Measurements from ENCODE around the gene LPIN3. TPM values are rescaled to one million over a fixed set of nuclear protein-coding genes. Genes with fewer than 3 reads are reported as not detected.
"Not testable (repeated sequence)": the region's sequence is repeated elsewhere in the genome, so short reads cannot be mapped to it uniquely, and the experiment has no call there.

LPIN3 gene
- total and polyA plus RNA-seq, 2 donors (not counting 3 experiments of a cell fraction or from before 2014, with no cell fraction given): 2.1 to 3.0 TPM

- dilution Hi-C loops (cut with MboI; ENCODE audit: extremely low pct_ligation_motif_present, low sequenced_read_pairs): no loop called here
- H3K9ac ChIP-seq (replicated peaks; ENCODE audit: extremely low read depth, insufficient read depth, low read length): no peak overlapping the region
- ChIA-PET POLR2A (no interaction called here), CTCF (interaction anchor here (0.9 to 1.2 kb wide), 2 partner anchors 138 to 175 kb away, joined by 4 to 5 read pairs; no protein-coding TSS in a partner anchor)
- no peak for DNase-seq (ENCODE audit: low read depth, low spot score)
- no peaks in the 10 kb centered on the region for H4K20me1 ChIP-seq (replicated peaks; ENCODE audit: control insufficient read depth, extremely low read depth, insufficient read depth, low read length)
- no peaks in the 10 kb centered on the region for H3K9me1 ChIP-seq (replicated peaks; ENCODE audit: control insufficient read depth, extremely low read depth, insufficient read depth, low read length)
- H3K4me2 ChIP-seq (ENCODE audit: insufficient read depth, low read length): no peak overlapping the region
- no peak overlapping the region for H2AFZ ChIP-seq (ENCODE audit: low read depth, low read length)
- H3K79me2 ChIP-seq (ENCODE audit: control insufficient read depth, insufficient read depth, low read length): peaks cover 15% of the 10 kb centered on the region
- intact Hi-C loops (cut with micrococcal nuclease): no loop called here
- H3K27me3 ChIP-seq (ENCODE audit: control insufficient read depth in 2 of 2, insufficient read depth in 2 of 2, low read length in 2 of 2): no peaks in the 10 kb centered on the region
- H3K27ac ChIP-seq (ENCODE audit: insufficient read depth, low read depth, low read length): no peak overlapping the region
- peaks cover 1% of the 10 kb centered on the region for H3K4me1 ChIP-seq (ENCODE audit: control insufficient read depth, extremely low read depth, insufficient read depth, low read length)
- FAIRE-seq: no peak
- no peak for TF ChIP-seq GATA2 (IDR thresholded peaks at IDR 0.05; ENCODE audit: insufficient read depth, insufficient read length, low read depth, low read length)
- no peak for TF ChIP-seq CTCF (IDR thresholded peaks at IDR 0.05; ENCODE audit: extremely low read depth in 1 of 2, insufficient read depth in 1 of 2, low read depth in 1 of 2, low read length in 2 of 2)
- no peak for TF ChIP-seq JUN (IDR thresholded peaks at IDR 0.05; ENCODE audit: borderline replicate concordance, insufficient read depth, insufficient read length, low read depth)
- TF ChIP-seq MAX (IDR thresholded peaks at IDR 0.05; ENCODE audit: insufficient read depth, insufficient read length): no peak
- no peak for TF ChIP-seq FOS (IDR thresholded peaks at IDR 0.05; ENCODE audit: borderline replicate concordance, insufficient read depth, low read length)
- TF ChIP-seq POLR2AphosphoS5 (IDR thresholded peaks at IDR 0.05; ENCODE audit: insufficient read depth, low read depth, low read length): no peak
- TF ChIP-seq MYC (IDR thresholded peaks at IDR 0.05; ENCODE audit: low read depth, low read length): no peak
- no peak for TF ChIP-seq POLR2A (IDR thresholded peaks at IDR 0.05; ENCODE audit: low read depth, low read length)
- TF ChIP-seq EZH2 (IDR thresholded peaks at IDR 0.05; ENCODE audit: borderline replicate concordance, low read depth, low read length, severe bottlenecking): no peak
- no peaks in the 10 kb centered on the region for H3K36me3 ChIP-seq (ENCODE audit: control insufficient read depth in 2 of 2, extremely low read depth in 1 of 2, insufficient read depth in 2 of 2, low read length in 2 of 2)
- H3K4me3 ChIP-seq (replicated peaks in 1 of 3; ENCODE audit: insufficient read depth in 1 of 3, low read depth in 1 of 3, low read length in 3 of 3): no peak overlapping the region
- H3K9me3 ChIP-seq (replicated peaks; ENCODE audit: control insufficient read depth, insufficient read depth, low read length): no peaks in the 10 kb centered on the region
- BruUV-seq (replicated peaks): no TSS peak
These were observed 30.8 kb upstream of the LPIN3 start for GRCh38 chr20:41309817-41310216.

- H3K9me3 ChIP-seq (replicated peaks; ENCODE audit: control insufficient read depth, insufficient read depth, low read length); H3K27ac ChIP-seq (ENCODE audit: insufficient read depth, low read depth, low read length); H3K9ac ChIP-seq (replicated peaks; ENCODE audit: extremely low read depth, insufficient read depth, low read length); H3K27me3 ChIP-seq (ENCODE audit: control insufficient read depth in 2 of 2, insufficient read depth in 2 of 2, low read length in 2 of 2); H4K20me1 ChIP-seq (replicated peaks; ENCODE audit: control insufficient read depth, extremely low read depth, insufficient read depth, low read length); H3K36me3 ChIP-seq (ENCODE audit: control insufficient read depth in 2 of 2, extremely low read depth in 1 of 2, insufficient read depth in 2 of 2, low read length in 2 of 2); FAIRE-seq; POLR2A ChIA-PET; H3K9me1 ChIP-seq (replicated peaks; ENCODE audit: control insufficient read depth, extremely low read depth, insufficient read depth, low read length); BruUV-seq (replicated peaks); H3K4me1 ChIP-seq (ENCODE audit: control insufficient read depth, extremely low read depth, insufficient read depth, low read length); dilution Hi-C loops (cut with MboI; ENCODE audit: extremely low pct_ligation_motif_present, low sequenced_read_pairs); DNase-seq (ENCODE audit: low read depth, low spot score); intact Hi-C loops (cut with micrococcal nuclease); H3K4me2 ChIP-seq (ENCODE audit: insufficient read depth, low read length); H2AFZ ChIP-seq (ENCODE audit: low read depth, low read length); H3K4me3 ChIP-seq (replicated peaks in 1 of 3; ENCODE audit: insufficient read depth in 1 of 3, low read depth in 1 of 3, low read length in 3 of 3): not testable (repeated sequence)
- CTCF ChIA-PET: interaction anchor here (1.3 kb wide), 2 partner anchors 55 to 64 kb away, joined by 4 read pairs; no protein-coding TSS in a partner anchor
- H3K79me2 ChIP-seq (ENCODE audit: control insufficient read depth, insufficient read depth, low read length): peaks cover 25% of the 10 kb centered on the region
These were observed 28.6 kb upstream of the LPIN3 start for GRCh38 chr20:41312009-41312408.
